ENCODE measurements around the gene PXDN. TPM values are rescaled to one million over a fixed set of nuclear protein-coding genes. Genes with fewer than 3 reads are reported as not detected.
A peak's percentile ranks its signal among the peaks of the same experiment; 100 is the strongest.
"Not testable (repeated sequence)": the region's sequence is repeated elsewhere in the genome, so short reads cannot be mapped to it uniquely, and the experiment has no call there.

The PXDN gene
- total RNA-seq, 2 experiments from 2014 or later, result 0.05 TPM; not detected in 1

DNA sequence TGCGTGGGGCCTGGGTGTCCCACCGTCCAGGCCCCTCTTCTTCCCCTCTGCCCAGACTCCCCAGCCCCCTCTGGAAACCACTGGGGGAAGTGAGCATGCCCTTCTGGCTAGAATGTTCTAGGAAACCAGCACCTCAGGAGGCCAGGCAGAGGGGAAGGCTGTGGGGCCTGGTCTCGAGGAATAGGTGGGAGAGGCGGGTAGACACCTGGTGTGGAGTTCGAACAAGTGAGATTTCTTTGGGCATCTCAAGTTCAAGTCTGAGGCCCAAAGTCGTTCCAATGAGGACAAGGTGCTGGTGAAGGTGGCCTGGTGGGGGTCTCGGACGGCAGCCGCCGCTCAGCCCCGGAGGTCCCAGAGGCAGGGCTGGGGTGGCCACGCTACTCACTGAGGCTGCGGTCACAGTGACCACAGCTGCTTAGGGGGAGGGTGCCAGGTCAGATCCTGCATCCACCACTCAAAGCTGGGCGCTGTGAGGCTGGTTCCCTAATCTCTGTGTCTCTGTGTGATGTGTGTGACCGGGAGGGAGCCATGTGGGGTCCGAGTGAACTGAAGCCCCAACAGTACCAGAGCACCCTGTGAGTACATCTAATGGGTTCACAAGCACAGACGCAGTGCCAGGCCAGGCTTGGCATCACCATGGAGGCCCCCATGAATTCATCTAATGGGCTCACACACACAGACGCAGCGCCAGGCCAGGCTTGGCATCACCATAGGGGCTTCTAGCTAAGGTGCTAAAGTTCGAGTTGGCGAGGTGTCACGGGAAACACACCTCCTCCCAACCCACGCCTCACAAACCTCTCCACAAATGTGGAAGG lies 26.5 kb upstream of the PXDN start:
- CTCF ChIA-PET, result interaction anchor here (1.4 kb wide), 1 partner anchor 8 kb away, joined by 6 read pairs; no protein-coding TSS in a partner anchor
- Mint-ChIP-seq H3K27me3 (ENCODE audit: low read depth) (peaks cover 2% of the 10 kb centered on the region), H3K9me3 (no peaks in the 10 kb centered on the region)

DNA sequence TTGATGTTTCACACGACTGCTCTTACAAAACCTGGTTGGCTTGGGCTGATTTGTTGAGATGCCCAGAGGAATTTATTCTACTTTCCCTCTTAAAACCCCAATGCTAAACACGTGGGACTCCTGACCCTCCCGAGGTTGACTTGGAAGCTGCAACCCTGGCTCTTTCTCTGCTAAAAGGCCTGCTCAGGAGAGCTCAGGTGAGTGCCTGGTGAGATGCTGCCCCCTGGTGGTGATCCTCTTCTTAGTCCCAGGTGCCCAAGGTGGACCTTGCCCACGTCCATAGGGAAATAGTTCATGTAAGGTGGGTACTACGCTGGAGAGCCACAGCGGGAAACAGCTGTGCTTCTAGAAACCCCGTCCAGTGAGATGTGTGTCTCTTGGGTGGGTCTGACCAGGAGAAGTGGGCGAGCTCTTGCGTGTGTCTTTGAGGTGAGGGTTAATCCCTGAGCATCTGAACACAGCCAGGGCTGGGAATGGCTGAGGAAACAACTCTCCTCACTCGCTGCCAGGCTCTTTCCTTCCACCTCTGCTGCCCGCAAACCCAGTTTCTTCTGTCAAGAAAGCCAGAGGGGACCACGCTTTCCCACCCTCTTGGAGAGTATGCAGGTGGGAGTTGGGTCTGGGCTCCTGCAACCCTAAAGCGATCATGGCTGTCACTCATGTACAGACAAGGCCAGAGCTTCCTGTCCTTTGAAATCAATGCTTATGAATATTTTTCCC lies 25.5 kb upstream of the PXDN start:
- Mint-ChIP-seq H3K27ac (no peak overlapping the region), H3K9me3 (no peaks in the 10 kb centered on the region), H3K4me1 (ENCODE audit: low read depth) (no peaks in the 10 kb centered on the region), H3K36me3 (ENCODE audit: low read depth) (no peaks in the 10 kb centered on the region), H3K4me3 (no peak overlapping the region), H3K27me3 (ENCODE audit: low read depth) (peaks cover 2% of the 10 kb centered on the region)
- CTCF ChIA-PET, result interaction anchor here (0.8 to 1.4 kb wide), 6 partner anchors 9 to 40 kb away, joined by 3 to 6 read pairs (median 4); no protein-coding TSS in a partner anchor
- intact Hi-C loops (cut with micrococcal nuclease), result loop anchor here (1.0 to 2.0 kb wide), 2 partner anchors 181 to 219 kb away; no protein-coding TSS in a partner anchor
- peak; percentile 73 for DNase-seq

More for the DNA sequence above, 26.5 kb upstream of the PXDN start:
- DNase-seq, result no peak
- Mint-ChIP-seq H3K36me3 (ENCODE audit: low read depth) (no peaks in the 10 kb centered on the region), H3K4me3 (no peak overlapping the region), H3K4me1 (ENCODE audit: low read depth) (no peaks in the 10 kb centered on the region), H3K27ac (no peak overlapping the region)
- intact Hi-C loops (cut with micrococcal nuclease), result no loop called here

DNA sequence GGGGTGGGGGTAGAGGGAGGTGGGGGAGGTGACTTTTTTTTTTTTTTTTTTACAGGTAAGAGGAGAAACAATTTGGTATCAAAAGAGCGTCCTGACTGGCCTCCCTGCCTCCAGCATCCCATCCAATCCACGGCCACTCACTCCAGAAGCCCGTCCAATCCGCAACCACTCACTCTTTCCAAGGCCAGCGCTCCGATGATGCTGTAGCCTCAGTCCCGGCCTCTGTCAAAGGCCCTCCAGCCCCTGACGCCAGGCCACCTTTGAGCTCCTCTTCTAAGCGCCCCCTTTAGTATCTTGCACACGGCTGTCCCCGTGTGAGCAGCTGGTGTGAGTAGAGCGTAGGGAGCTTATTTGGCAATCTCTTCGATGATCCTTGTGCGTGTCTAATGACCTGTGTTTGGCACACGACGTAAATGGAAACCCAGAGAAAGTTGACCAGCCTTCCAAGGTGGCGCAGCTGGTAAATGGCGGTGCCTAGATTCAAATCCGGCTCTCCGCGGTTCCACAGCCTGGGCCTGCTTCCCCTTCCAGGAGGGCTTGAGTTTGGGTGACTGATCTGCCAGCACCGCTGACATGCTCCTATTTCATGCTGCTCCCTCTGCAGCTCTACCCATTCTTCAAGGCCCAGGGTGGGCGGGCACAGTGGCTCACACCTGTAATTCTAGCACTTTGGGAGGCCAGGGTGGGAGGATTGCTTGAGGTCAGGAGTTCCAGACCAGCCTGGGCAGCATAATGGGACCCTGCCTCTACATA lies 23.8 kb upstream of the PXDN start:
- Mint-ChIP-seq H3K27me3 (ENCODE audit: low read depth) (peaks cover 2% of the 10 kb centered on the region), H3K4me1 (ENCODE audit: low read depth) (no peaks in the 10 kb centered on the region), H3K4me3 (no peak overlapping the region), H3K27ac (no peak overlapping the region), H3K9me3 (no peaks in the 10 kb centered on the region), H3K36me3 (ENCODE audit: low read depth) (no peaks in the 10 kb centered on the region)
- no peak for DNase-seq
- CTCF ChIA-PET, result interaction anchor here (0.6 to 1.0 kb wide), 3 partner anchors 8 to 937 kb away, joined by 3 to 4 read pairs (median 3); no protein-coding TSS in a partner anchor
- intact Hi-C loops (cut with micrococcal nuclease), result loop anchor here (2.0 kb wide), 1 partner anchor 217 kb away; no protein-coding TSS in a partner anchor

DNA sequence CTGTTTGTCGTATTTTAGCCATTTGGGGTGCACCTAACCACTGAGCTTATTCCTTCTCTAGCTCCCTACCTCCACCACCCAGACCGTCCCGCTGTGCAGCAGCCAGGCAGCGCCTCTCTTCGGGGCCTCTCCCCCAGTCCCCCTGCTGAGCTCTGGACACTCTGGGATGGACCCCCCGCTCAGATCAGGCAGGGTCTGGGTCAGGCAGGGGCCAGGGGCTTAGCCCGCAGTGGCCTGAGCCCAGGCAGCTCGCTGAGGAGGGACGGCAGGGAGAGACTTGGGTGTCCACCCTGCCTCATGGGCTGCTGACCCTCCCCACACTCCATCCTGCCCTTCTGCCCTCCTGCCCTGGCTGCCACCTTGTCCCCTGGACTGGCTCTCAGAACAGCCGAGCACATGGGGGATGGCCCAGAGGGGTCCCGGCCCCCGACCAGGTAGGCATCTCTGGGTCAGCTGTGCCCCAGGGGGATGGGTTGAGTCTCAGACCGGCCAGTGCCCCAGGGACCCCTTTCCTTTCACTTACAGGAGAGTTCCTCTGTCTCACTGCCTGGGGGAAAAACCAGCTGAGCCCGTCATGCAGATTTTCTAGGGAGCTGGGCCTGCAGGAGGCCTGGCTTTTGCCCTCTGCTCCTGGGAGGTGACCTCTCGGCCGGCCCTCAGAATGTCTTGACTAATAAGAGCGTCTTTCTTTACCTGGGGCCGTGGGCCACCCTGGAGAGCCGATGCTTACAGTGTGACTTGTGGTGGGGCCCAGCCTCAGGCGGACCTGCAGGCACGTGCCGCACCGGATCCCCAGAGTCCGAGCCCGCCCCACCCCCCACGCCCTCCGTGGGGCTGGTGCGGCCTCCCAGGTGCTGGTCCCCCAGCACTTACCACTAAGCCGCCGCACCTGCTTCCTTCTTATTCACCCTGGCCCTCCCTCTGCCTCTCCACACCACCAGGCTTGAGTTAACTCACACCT lies 22.8 kb upstream of the PXDN start:
- H3K9me3 Mint-ChIP-seq, result no peaks in the 10 kb centered on the region
- no peak for DNase-seq
- CTCF ChIA-PET, result no interaction called here
- no peak overlapping the region for H3K27ac Mint-ChIP-seq
- no peaks in the 10 kb centered on the region for H3K4me1 Mint-ChIP-seq (ENCODE audit: low read depth)
- H3K36me3 Mint-ChIP-seq (ENCODE audit: low read depth), result no peaks in the 10 kb centered on the region
- intact Hi-C loops (cut with micrococcal nuclease), result no loop called here
- H3K4me3 Mint-ChIP-seq, result no peak overlapping the region
- H3K27me3 Mint-ChIP-seq (ENCODE audit: low read depth), result peaks cover 7% of the 10 kb centered on the region

DNA sequence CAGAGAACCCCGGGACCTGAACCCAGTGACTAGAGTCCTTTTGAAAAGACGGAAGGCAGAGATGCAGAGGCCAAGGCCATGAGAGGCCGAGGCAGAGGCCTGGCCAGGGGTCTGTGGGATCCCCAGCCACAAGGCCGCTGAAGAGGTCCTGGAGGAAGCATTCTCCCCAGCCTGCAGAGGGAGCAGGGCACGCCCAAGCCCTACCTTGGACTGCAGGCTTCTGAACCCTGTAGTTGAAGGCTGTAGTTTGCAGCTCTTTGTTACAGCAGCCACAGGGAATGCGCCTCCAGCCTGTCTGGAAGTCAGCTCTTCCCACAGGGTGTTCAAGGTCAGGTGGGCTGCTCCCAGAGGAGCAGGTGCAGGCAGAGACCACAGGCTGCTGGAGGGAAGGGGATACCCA lies 22.1 kb upstream of the PXDN start:
- intact Hi-C loops (cut with micrococcal nuclease), result no loop called here
- no peak for DNase-seq
- Mint-ChIP-seq H3K27me3 (ENCODE audit: low read depth) (peaks cover 7% of the 10 kb centered on the region), H3K27ac (no peak overlapping the region), H3K36me3 (ENCODE audit: low read depth) (no peaks in the 10 kb centered on the region), H3K4me1 (ENCODE audit: low read depth) (no peaks in the 10 kb centered on the region), H3K4me3 (no peak overlapping the region), H3K9me3 (no peaks in the 10 kb centered on the region)
- CTCF ChIA-PET, result no interaction called here

DNA sequence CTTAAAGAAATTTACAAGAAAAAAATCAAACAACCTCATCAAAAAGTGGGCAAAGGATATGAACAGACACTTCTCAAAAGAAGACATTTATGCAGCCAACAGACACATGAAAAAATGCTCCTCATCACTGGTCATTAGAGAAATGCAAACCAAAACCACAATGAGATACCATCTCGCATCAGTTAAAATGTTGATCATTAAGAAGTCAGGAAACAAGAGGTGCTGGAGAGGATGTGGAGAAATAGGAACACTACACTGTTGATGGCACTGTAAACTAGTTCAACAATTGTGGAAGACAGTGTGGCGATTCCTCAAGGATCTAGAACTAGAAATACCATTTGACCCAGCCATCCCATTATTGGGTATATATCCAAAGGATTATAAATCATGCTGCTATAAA lies 20.9 kb upstream of the PXDN start:
- H3K27me3 Mint-ChIP-seq (ENCODE audit: low read depth); CTCF ChIA-PET; H3K9me3 Mint-ChIP-seq; intact Hi-C loops (cut with micrococcal nuclease); DNase-seq; H3K4me3 Mint-ChIP-seq; H3K4me1 Mint-ChIP-seq (ENCODE audit: low read depth); H3K36me3 Mint-ChIP-seq (ENCODE audit: low read depth); H3K27ac Mint-ChIP-seq: not testable (repeated sequence)

DNA sequence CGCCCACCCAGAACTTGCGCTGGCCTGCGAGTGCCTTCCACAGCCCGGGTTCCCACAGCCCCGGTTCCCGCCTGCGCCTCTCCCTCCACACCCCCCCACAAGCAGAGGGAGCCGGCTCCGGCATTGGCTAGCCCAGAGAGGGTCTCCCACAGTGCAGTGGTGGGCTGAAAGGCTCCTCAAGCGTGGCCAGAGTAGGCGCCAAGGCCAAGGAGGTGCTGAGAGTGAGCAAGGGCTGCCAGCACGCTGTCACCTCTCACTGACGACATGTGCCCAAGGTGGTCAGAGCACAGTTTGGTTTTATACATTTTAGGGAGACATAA lies 15.3 kb upstream of the PXDN start:
- intact Hi-C loops (cut with micrococcal nuclease), result no loop called here
- H3K4me1 Mint-ChIP-seq (ENCODE audit: low read depth), result no peaks in the 10 kb centered on the region
- H3K27ac Mint-ChIP-seq, result no peak overlapping the region
- CTCF ChIA-PET, result interaction anchor here (1.0 kb wide), 1 partner anchor 9 kb away, joined by 3 read pairs; no protein-coding TSS in a partner anchor
- H3K4me3 Mint-ChIP-seq, result no peak overlapping the region
- peaks cover 11% of the 10 kb centered on the region for H3K27me3 Mint-ChIP-seq (ENCODE audit: low read depth)
- DNase-seq, result no peak
- peaks cover 8% of the 10 kb centered on the region for H3K9me3 Mint-ChIP-seq
- H3K36me3 Mint-ChIP-seq (ENCODE audit: low read depth), result peaks cover 3% of the 10 kb centered on the region

DNA sequence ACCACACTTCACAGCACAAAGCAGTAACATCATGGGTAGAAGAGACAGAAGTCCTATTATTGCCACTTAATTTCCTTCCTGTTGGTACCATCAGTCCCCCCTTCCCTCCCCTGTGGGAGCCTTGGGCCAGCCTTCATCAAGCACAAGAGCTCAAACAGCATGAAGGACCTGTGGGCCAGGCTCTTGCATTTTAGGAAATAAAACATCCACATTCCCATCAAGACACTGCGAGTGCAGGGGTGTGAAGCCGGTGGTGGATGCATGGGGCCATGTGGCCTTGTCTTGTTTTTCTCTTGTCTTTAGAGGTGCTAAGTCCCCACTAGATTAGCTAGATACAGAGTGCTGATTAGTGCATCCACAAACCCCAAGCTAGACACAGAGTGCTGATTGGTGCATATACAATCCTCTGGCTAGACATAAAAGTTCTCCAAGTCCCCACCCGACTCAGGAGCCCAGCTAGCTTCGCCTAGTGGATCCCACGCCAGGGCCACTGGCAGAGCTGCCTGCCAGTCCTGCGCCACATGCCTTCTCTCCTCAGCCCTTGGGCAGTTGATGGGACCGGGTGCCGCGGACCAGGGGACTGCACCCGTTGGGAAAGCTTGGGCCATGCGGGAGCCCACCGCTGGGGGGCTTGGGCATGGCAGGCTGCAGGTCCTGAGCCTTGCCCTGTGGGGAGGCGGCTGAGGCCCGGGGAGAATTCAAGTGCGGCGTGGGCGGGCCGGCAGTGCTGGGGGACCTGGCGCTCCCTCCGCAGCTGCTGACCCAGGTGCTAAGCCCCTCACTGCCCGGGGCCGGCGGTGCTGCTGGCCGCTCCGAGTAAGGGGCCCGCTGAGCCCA lies 14.7 kb upstream of the PXDN start:
- no peaks in the 10 kb centered on the region for H3K4me1 Mint-ChIP-seq (ENCODE audit: low read depth)
- CTCF ChIA-PET, result interaction anchor here (1.0 to 1.4 kb wide), 2 partner anchors 9 to 10 kb away, joined by 3 to 4 read pairs; no protein-coding TSS in a partner anchor

DNA sequence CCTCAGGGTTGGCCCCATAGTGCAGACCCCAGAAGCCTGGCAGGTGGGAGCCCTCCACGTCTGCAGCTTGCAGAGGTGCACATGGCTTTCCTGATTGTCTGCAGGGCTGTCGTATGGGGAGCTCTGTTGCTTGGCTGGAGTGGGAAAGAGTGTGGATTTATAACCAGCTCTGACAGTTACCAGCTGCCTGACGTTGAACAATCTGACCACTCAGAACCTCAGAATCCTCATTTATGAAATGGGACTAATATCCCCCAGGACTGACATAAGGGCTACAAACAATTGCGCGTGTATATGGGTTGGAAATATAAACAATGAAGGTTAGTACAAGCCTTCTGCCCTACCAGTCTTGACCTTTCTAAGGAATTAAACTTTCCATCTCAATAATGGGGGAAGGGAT lies 13.9 kb upstream of the PXDN start:
- Mint-ChIP-seq H3K9me3 (peaks cover 12% of the 10 kb centered on the region), H3K4me3 (no peak overlapping the region), H3K4me1 (ENCODE audit: low read depth) (no peaks in the 10 kb centered on the region), H3K36me3 (ENCODE audit: low read depth) (peaks cover 4% of the 10 kb centered on the region), H3K27ac (no peak overlapping the region), H3K27me3 (ENCODE audit: low read depth) (peaks cover 11% of the 10 kb centered on the region)
- intact Hi-C loops (cut with micrococcal nuclease), result no loop called here
- DNase-seq, result no peak
- CTCF ChIA-PET, result interaction anchor here (1.0 to 1.4 kb wide), 2 partner anchors 10 to 60 kb away, joined by 3 to 4 read pairs; no protein-coding TSS in a partner anchor

More for the DNA sequence above, 14.7 kb upstream of the PXDN start:
- Mint-ChIP-seq H3K36me3 (ENCODE audit: low read depth) (peaks cover 4% of the 10 kb centered on the region), H3K9me3 (peaks cover 12% of the 10 kb centered on the region), H3K4me3 (no peak overlapping the region), H3K27me3 (ENCODE audit: low read depth) (peaks cover 11% of the 10 kb centered on the region), H3K27ac (no peak overlapping the region)
- no peak for DNase-seq
- intact Hi-C loops (cut with micrococcal nuclease), result no loop called here

DNA sequence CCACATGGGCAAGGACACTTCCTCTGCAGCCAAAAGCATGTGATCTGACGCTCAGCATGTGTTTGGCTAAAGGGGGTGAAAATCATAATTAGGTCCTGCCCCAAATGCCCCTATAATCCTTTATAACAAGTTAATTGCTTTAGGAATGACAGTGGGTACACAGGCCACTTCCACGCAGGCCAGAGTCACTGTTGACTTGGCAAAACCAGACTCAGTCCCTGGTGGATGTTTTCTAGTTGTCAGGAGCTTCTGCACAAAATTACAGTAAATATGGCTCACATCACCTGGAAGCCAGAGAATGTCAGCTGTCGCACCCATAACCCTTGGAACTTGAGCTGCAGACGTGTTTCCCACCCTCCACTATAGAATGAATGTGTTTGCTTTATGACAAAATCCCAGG lies 13.3 kb upstream of the PXDN start:
- CTCF ChIA-PET, result interaction anchor here (1.0 to 1.4 kb wide), 2 partner anchors 11 to 60 kb away, joined by 3 to 4 read pairs; no protein-coding TSS in a partner anchor
- H3K27me3 Mint-ChIP-seq (ENCODE audit: low read depth), result peaks cover 7% of the 10 kb centered on the region
- DNase-seq, result no peak
- H3K4me3 Mint-ChIP-seq, result no peak overlapping the region
- no peak overlapping the region for H3K27ac Mint-ChIP-seq
- no peaks in the 10 kb centered on the region for H3K4me1 Mint-ChIP-seq (ENCODE audit: low read depth)
- H3K36me3 Mint-ChIP-seq (ENCODE audit: low read depth), result peaks cover 4% of the 10 kb centered on the region
- peaks cover 14% of the 10 kb centered on the region for H3K9me3 Mint-ChIP-seq
- intact Hi-C loops (cut with micrococcal nuclease), result no loop called here

DNA sequence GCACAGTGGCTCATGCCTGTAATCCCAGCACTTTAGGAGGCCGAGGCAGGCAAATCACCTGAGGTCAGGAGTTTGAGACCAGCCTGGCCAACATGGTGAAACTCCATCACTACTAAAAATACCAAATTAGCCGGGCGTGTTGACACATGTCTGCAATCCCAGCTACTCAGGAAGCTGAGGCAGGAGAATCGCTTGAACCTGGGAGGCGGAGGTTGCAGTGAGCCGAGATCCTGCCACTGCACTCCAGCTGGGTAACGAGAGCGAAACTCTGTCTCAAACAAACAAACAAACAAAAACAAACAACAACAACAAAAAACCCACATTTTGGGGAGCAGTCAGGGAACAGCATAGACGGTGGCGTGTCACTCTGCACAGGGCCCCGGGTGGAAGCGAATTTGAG lies 12.8 kb upstream of the PXDN start:
- DNase-seq; H3K4me3 Mint-ChIP-seq; intact Hi-C loops (cut with micrococcal nuclease); H3K4me1 Mint-ChIP-seq (ENCODE audit: low read depth); H3K36me3 Mint-ChIP-seq (ENCODE audit: low read depth); H3K27ac Mint-ChIP-seq; H3K27me3 Mint-ChIP-seq (ENCODE audit: low read depth); CTCF ChIA-PET: not testable (repeated sequence)
- H3K9me3 Mint-ChIP-seq, result peaks cover 14% of the 10 kb centered on the region

All from activated naive CD4-positive, alpha-beta T cell treated with anti-CD3 and anti-CD28 coated beads for 36 hours (primary cell).